Fibroblast of skin of left quadriceps (primary cell): Measurements from ENCODE around the gene BAIAP2.
"Not testable (repeated sequence)": the region's sequence is repeated elsewhere in the genome, so short reads cannot be mapped to it uniquely, and the experiment has no call there.

Source experiments
- DNase-seq, 2 experiments: peaks; one replicate each; pipeline ENCODE4 v3.0.0-alpha.2; 2013; ENCODE audit warnings: low read depth in 2 of 2

Gene BAIAP2

GRCh38 chr17:81000631-81001357 lies 34.2 kb upstream of the BAIAP2 start:
- no peak for DNase-seq

- DNase-seq = no peak
These were observed 33.0 kb upstream of the BAIAP2 start for GRCh38 chr17:81002013-81002384.

- peak; percentile 20 to 30 for DNase-seq
These were observed 32.3 kb upstream of the BAIAP2 start for GRCh38 chr17:81002409-81003361.

GRCh38 chr17:81003711-81004475 lies 31.1 kb upstream of the BAIAP2 start:
- no peak for DNase-seq

GRCh38 chr17:81006891-81007290 lies 28.1 kb upstream of the BAIAP2 start:
- no peak for DNase-seq

GRCh38 chr17:81008140-81008539 lies 26.8 kb upstream of the BAIAP2 start:
- DNase-seq = no peak

- no peak for DNase-seq
These were observed 25.8 kb upstream of the BAIAP2 start for GRCh38 chr17:81009136-81009535.

GRCh38 chr17:81010935-81011334 lies 24.0 kb upstream of the BAIAP2 start:
- no peak for DNase-seq

- no peak for DNase-seq
These were observed 23.0 kb upstream of the BAIAP2 start for GRCh38 chr17:81011951-81012350.

- no peak for DNase-seq
These were observed 22.1 kb upstream of the BAIAP2 start for GRCh38 chr17:81012574-81013447.

GRCh38 chr17:81013642-81014041 lies 21.3 kb upstream of the BAIAP2 start:
- no peak for DNase-seq

GRCh38 chr17:81015136-81015535 lies 19.8 kb upstream of the BAIAP2 start:
- no peak for DNase-seq

GRCh38 chr17:81016575-81016974 lies 18.4 kb upstream of the BAIAP2 start:
- no peak for DNase-seq

- DNase-seq = not testable (repeated sequence)
These were observed 17.6 kb upstream of the BAIAP2 start for GRCh38 chr17:81017330-81017729.

- DNase-seq = peak in 1 of 2 experiments; percentile 29
These were observed 16.7 kb upstream of the BAIAP2 start for GRCh38 chr17:81018044-81018802.

- DNase-seq = no peak
These were observed 15.1 kb upstream of the BAIAP2 start for GRCh38 chr17:81019563-81020442.

- no peak for DNase-seq
These were observed 14.5 kb upstream of the BAIAP2 start for GRCh38 chr17:81020443-81020766.

- DNase-seq = no peak
These were observed 14.0 kb upstream of the BAIAP2 start for GRCh38 chr17:81020767-81021497.
